ENCODE data around the gene ANKRD44. TPM values are rescaled to one million over a fixed set of nuclear protein-coding genes. Genes with fewer than 3 reads are reported as not detected.
"Not testable (repeated sequence)": the region's sequence is repeated elsewhere in the genome, so short reads cannot be mapped to it uniquely, and the experiment has no call there.

Gene ANKRD44
- total RNA-seq, 4 donors from 2014 or later: 1.8 to 6.3 (median 3.0) TPM

DNA sequence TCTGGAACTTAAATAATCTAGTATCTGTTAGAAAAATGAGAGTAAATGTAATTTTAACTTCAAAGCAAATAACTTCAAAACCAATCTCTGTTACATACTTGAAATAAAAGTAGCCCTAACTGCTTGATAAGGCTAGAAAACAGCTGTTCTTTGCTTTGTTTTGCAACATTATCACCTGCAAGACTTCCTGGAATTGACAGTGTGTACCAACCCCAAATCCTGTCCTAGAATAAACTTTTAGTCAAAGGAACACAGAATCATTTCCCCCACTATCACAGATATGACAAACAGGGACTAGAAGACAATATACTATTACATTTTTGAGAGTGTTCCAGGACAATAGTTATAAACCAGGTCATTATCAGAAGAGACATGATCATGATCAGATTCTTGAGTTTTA is 278.8 kb downstream of the ANKRD44 start:
- TF ChIP-seq CTCF (IDR thresholded peaks at IDR 0.05 in 4 of 5, conservative IDR thresholded peaks at IDR 0.05 in 1 of 5) (no peak), POLR2A (IDR thresholded peaks at IDR 0.05) (no peak)
- no peaks in the 10 kb centered on the region for H3K27me3 ChIP-seq
- no peaks in the 10 kb centered on the region for H3K36me3 ChIP-seq
- ATAC-seq (peak; percentile 66 to 74), DNase-seq (no peak)
- no peaks in the 10 kb centered on the region for H3K9me3 ChIP-seq
- peaks cover 0 to 7% of the 10 kb centered on the region in 2 donors for H3K4me1 ChIP-seq
- in situ Hi-C loops (cut with MboI; ENCODE audit: low sequenced_read_pairs in 4 of 4): no loop called here
- H3K4me3 ChIP-seq: no peak overlapping the region
- intact Hi-C loops (cut with DNase I; ENCODE audit: low total_unique reads): no loop called here
- peak overlapping the region in 3 of 4 donors; percentile 16 to 62 (median 48) for H3K27ac ChIP-seq

- Histone ChIP-seq H3K36me3 (no peaks in the 10 kb centered on the region), H3K4me3 (no peak overlapping the region), H3K4me1 (peaks cover 0 to 7% of the 10 kb centered on the region in 2 donors), H3K27me3 (no peaks in the 10 kb centered on the region), H3K9me3 (no peaks in the 10 kb centered on the region), H3K27ac (no peak overlapping the region)
- no peak for DNase-seq
- TF ChIP-seq CTCF (IDR thresholded peaks at IDR 0.05 in 4 of 5, conservative IDR thresholded peaks at IDR 0.05 in 1 of 5) (no peak), POLR2A (IDR thresholded peaks at IDR 0.05) (no peak)
- in situ Hi-C loops (cut with MboI; ENCODE audit: low sequenced_read_pairs in 4 of 4) (no loop called here), intact Hi-C loops (cut with DNase I; ENCODE audit: low total_unique reads) (no loop called here)
- no peak for ATAC-seq
Observed at GRCh38 chr2:197030090-197030489, 280.5 kb downstream of the ANKRD44 start.

GRCh38 chr2:197028633-197029032 is 281.9 kb downstream of the ANKRD44 start:
- intact Hi-C loops (cut with DNase I; ENCODE audit: low total_unique reads): no loop called here
- Histone ChIP-seq H3K27ac (no peak overlapping the region), H3K4me3 (no peak overlapping the region), H3K27me3 (no peaks in the 10 kb centered on the region), H3K9me3 (no peaks in the 10 kb centered on the region), H3K36me3 (no peaks in the 10 kb centered on the region), H3K4me1 (peaks cover 0 to 7% of the 10 kb centered on the region in 2 donors)
- no peak for DNase-seq
- TF ChIP-seq POLR2A (IDR thresholded peaks at IDR 0.05) (no peak), CTCF (IDR thresholded peaks at IDR 0.05 in 4 of 5, conservative IDR thresholded peaks at IDR 0.05 in 1 of 5) (no peak)
- no peak for ATAC-seq
- in situ Hi-C loops (cut with MboI; ENCODE audit: low sequenced_read_pairs in 4 of 4): no loop called here

GRCh38 chr2:197028230-197028629 is 282.4 kb downstream of the ANKRD44 start:
- Histone ChIP-seq H3K27me3 (no peaks in the 10 kb centered on the region), H3K27ac (no peak overlapping the region), H3K4me3 (no peak overlapping the region), H3K4me1 (peaks cover 0 to 7% of the 10 kb centered on the region in 2 donors), H3K36me3 (no peaks in the 10 kb centered on the region), H3K9me3 (no peaks in the 10 kb centered on the region)
- DNase-seq (no peak), ATAC-seq (no peak)
- intact Hi-C loops (cut with DNase I; ENCODE audit: low total_unique reads) (no loop called here), in situ Hi-C loops (cut with MboI; ENCODE audit: low sequenced_read_pairs in 4 of 4) (no loop called here)
- TF ChIP-seq CTCF (IDR thresholded peaks at IDR 0.05 in 4 of 5, conservative IDR thresholded peaks at IDR 0.05 in 1 of 5) (no peak), POLR2A (IDR thresholded peaks at IDR 0.05) (no peak)

DNA sequence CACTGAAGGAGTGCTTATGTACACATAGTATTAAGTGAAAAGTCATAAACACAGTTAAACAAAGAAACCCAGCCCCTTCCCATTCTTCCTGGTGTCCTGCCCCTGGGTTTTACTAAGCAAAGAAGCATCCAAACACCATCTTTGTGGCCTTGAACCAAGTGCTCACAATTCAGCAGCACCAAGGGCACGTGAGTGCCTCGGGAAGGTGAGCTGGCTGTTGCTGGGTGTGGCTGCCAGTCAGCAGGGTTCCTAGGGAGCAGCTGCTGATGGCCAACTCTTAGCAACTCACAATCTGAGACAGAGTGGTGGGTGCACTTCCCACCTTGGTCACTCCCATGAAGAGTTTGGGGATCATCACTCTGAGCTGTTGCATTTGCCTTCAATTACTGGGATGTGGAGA is 286.4 kb downstream of the ANKRD44 start:
- Histone ChIP-seq H3K4me3 (no peak overlapping the region), H3K36me3 (no peaks in the 10 kb centered on the region)
- in situ Hi-C loops (cut with MboI; ENCODE audit: low sequenced_read_pairs in 4 of 4): loop anchor here in 2 of 4 donors (25.0 kb wide), 1 partner anchor 288 kb away; the partner anchor contains the start of gene ANKRD44 (in 2 of the 2)

GRCh38 chr2:197020921-197021320 is 289.7 kb downstream of the ANKRD44 start:
- H3K36me3 ChIP-seq; H3K4me1 ChIP-seq; H3K4me3 ChIP-seq; H3K27ac ChIP-seq; ATAC-seq; DNase-seq; intact Hi-C loops (cut with DNase I; ENCODE audit: low total_unique reads); H3K27me3 ChIP-seq; H3K9me3 ChIP-seq: not testable (repeated sequence)
- in situ Hi-C loops (cut with MboI; ENCODE audit: low sequenced_read_pairs in 4 of 4): loop anchor here in 2 of 4 donors (25.0 kb wide), 1 partner anchor 291 kb away; the partner anchor contains the start of gene ANKRD44 (in 2 of the 2)

More for the DNA sequence above, 286.4 kb downstream of the ANKRD44 start:
- TF ChIP-seq POLR2A (IDR thresholded peaks at IDR 0.05) (no peak), CTCF (IDR thresholded peaks at IDR 0.05 in 4 of 5, conservative IDR thresholded peaks at IDR 0.05 in 1 of 5) (no peak)
- DNase-seq: no peak
- intact Hi-C loops (cut with DNase I; ENCODE audit: low total_unique reads): no loop called here
- no peaks in the 10 kb centered on the region for H3K27me3 ChIP-seq
- no peaks in the 10 kb centered on the region for H3K4me1 ChIP-seq
- H3K9me3 ChIP-seq: no peaks in the 10 kb centered on the region
- no peak overlapping the region for H3K27ac ChIP-seq
- no peak for ATAC-seq

Data from gastrocnemius medialis (tissue), 4 donors.